Thyroid gland (tissue), 4 donors: ENCODE data around the gene POU2AF3. TPM values are rescaled to one million over a fixed set of nuclear protein-coding genes. Genes with fewer than 3 reads are reported as not detected.

Experiments used
- DNase-seq, 2 donors: peaks; one replicate each; pipeline ENCODE4 v3.0.0-alpha.2; 2019
- H3K27ac ChIP-seq, 3 donors: fragments of 200-600 bp; sonication (generic); 1 replicate in 2 of 3; 2 replicates in 1 of 3; pipeline ENCODE4 v1.5.1; 2016 to 2019; ENCODE audit warnings: mild to moderate bottlenecking in 1 of 3, moderate library complexity in 1 of 3
- H3K27me3 ChIP-seq: fragments of 200-600 bp; sonication (generic); one replicate; pipeline ENCODE4 v1.5.1; 2019
- H3K36me3 ChIP-seq, 2 donors: fragments of 200-600 bp; sonication (generic); one replicate each; pipeline ENCODE4 v1.5.1; 2016 to 2019
- H3K4me1 ChIP-seq, 2 donors: fragments of 200-600 bp; sonication (generic); one replicate each; pipeline ENCODE4 v1.5.1; 2017 to 2019
- H3K4me3 ChIP-seq, 3 donors: fragments of 200-600 bp; sonication (generic); replicated peaks in 1 of 3; 1 replicate in 2 of 3; 2 replicates in 1 of 3; pipeline ENCODE4 v1.5.1; 2016; ENCODE audit warnings: mild to moderate bottlenecking in 1 of 3
- H3K9me3 ChIP-seq: fragments of 200-600 bp; sonication (generic); one replicate; pipeline ENCODE4 v1.5.1; 2017
- POLR2A ChIP-seq, 2 donors: fragments of 450-650 bp; IDR thresholded peaks; one replicate each; pipeline ENCODE4 v1.6.1; 2017; ENCODE audit warnings: antibody characterized with exemption in 2 of 2, mild to moderate bottlenecking in 2 of 2, moderate library complexity in 1 of 2
- WGBS, 2 donors: methylation state at CpG; one replicate each; pipeline ENCODE4 v1.1.5; 2017; 5-methylcytosine and 5-hydroxymethylcytosine counted together
- intact Hi-C: fragments of 100-400 bp; cut with DNase I; formaldehyde crosslinking; loops from one replicate; pipeline ENCODE4 v1.15.1; 2023
- total RNA-seq, 4 donors: library from RNA; depleted of rRNA; stranded (reverse); fragments of >200 nt; gene quantifications; one replicate each; pipeline ENCODE4 v1.2.3, GENCODE V29; 2016
- TF ChIP-seq, protein P1 (sequence below), 6 experiments: fragments of 200-600 bp in 3 of 6; fragments of 450-650 bp in 3 of 6; sonication (generic) in 3 of 6; IDR thresholded peaks; one replicate each; pipeline ENCODE4 v1.5.1; 2016 to 2019; ENCODE audit warnings: antibody characterized with exemption in 6 of 6, mild to moderate bottlenecking in 2 of 6, inconsistent platforms in 1 of 6, moderate library complexity in 1 of 6

The POU2AF3 gene
- total RNA-seq, 4 donors from 2014 or later = 2.0 to 5.0 (median 4.6) TPM; not detected in 1

GRCh38 chr11:111308140-111308539, 9.8 kb downstream of the POU2AF3 start:
- intact Hi-C loops = no loop called here
- 48 to 61% methylated on average over 7 of the region's 7 CpGs for WGBS, 2 donors
- H3K27ac ChIP-seq = no peak overlapping the region

GRCh38 chr11:111309215-111309915, 11.0 kb downstream of the POU2AF3 start:
- Histone ChIP-seq H3K36me3 (no peaks in the 10 kb centered on the region), H3K27me3 (no peaks in the 10 kb centered on the region), H3K9me3 (no peaks in the 10 kb centered on the region), H3K27ac (no peak overlapping the region), H3K4me1 (peaks cover 0 to 13% of the 10 kb centered on the region in 2 donors), H3K4me3 (no peak overlapping the region)
- TF ChIP-seq, protein P1, sequence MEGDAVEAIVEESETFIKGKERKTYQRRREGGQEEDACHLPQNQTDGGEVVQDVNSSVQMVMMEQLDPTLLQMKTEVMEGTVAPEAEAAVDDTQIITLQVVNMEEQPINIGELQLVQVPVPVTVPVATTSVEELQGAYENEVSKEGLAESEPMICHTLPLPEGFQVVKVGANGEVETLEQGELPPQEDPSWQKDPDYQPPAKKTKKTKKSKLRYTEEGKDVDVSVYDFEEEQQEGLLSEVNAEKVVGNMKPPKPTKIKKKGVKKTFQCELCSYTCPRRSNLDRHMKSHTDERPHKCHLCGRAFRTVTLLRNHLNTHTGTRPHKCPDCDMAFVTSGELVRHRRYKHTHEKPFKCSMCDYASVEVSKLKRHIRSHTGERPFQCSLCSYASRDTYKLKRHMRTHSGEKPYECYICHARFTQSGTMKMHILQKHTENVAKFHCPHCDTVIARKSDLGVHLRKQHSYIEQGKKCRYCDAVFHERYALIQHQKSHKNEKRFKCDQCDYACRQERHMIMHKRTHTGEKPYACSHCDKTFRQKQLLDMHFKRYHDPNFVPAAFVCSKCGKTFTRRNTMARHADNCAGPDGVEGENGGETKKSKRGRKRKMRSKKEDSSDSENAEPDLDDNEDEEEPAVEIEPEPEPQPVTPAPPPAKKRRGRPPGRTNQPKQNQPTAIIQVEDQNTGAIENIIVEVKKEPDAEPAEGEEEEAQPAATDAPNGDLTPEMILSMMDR (IDR thresholded peaks at IDR 0.05) = no peak
- TF ChIP-seq POLR2A (IDR thresholded peaks at IDR 0.05) = no peak
- intact Hi-C loops = no loop called here
- DNase-seq = no peak
- 84 to 89% methylated on average over 5 of the region's 5 CpGs for WGBS, 2 donors

More at GRCh38 chr11:111308140-111308539, 9.8 kb downstream of the POU2AF3 start:
- Histone ChIP-seq H3K9me3 (no peaks in the 10 kb centered on the region), H3K27me3 (no peaks in the 10 kb centered on the region), H3K4me3 (no peak overlapping the region), H3K4me1 (peaks cover 7 to 21% of the 10 kb centered on the region in 2 donors), H3K36me3 (no peaks in the 10 kb centered on the region)
- TF ChIP-seq, protein P1 (IDR thresholded peaks at IDR 0.05) = no peak
- TF ChIP-seq POLR2A (IDR thresholded peaks at IDR 0.05) = no peak
- DNase-seq = peak; percentile 71

GRCh38 chr11:111310088-111310487, 11.7 kb downstream of the POU2AF3 start:
- intact Hi-C loops = no loop called here
- Histone ChIP-seq H3K4me3 (no peak overlapping the region), H3K27me3 (no peaks in the 10 kb centered on the region), H3K27ac (no peak overlapping the region), H3K4me1 (peaks cover 0 to 13% of the 10 kb centered on the region in 2 donors), H3K36me3 (no peaks in the 10 kb centered on the region), H3K9me3 (no peaks in the 10 kb centered on the region)
- TF ChIP-seq, protein P1 (IDR thresholded peaks at IDR 0.05) = no peak
- TF ChIP-seq POLR2A (IDR thresholded peaks at IDR 0.05) = no peak
- WGBS, 2 donors = 68 to 78% methylated on average over 3 of the region's 3 CpGs
- DNase-seq = no peak

DNA sequence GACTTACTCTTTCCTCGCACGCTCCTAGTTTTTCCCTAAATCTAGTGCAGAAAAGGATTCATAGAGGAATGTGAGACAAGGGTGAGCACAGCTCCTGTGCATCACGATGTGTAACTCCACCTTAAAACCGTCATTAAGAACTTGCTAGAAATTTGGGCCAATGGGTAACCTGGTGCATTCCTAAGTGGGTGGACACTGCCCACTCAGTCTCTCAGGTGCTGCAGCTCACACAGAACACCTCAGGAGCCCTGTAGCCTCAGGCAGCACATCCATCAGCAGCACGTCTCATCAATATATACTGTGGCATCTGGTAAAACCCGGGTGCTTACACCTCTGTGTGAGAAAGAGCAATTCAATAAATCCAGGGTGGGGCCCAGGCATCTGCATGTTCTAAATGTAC, 12.4 kb downstream of the POU2AF3 start:
- 89 to 91% methylated on average over 6 of the region's 6 CpGs for WGBS, 2 donors
- no peaks in the 10 kb centered on the region for H3K9me3 ChIP-seq
- no peaks in the 10 kb centered on the region for H3K36me3 ChIP-seq
- H3K4me1 ChIP-seq = peaks cover 0 to 13% of the 10 kb centered on the region in 2 donors
- TF ChIP-seq, protein P1 (IDR thresholded peaks at IDR 0.05) = no peak
- no peak for TF ChIP-seq POLR2A (IDR thresholded peaks at IDR 0.05)
- no peak overlapping the region for H3K4me3 ChIP-seq
- no peaks in the 10 kb centered on the region for H3K27me3 ChIP-seq
- no peak for DNase-seq
- no peak overlapping the region for H3K27ac ChIP-seq
- intact Hi-C loops = no loop called here

GRCh38 chr11:111312076-111312475, 13.7 kb downstream of the POU2AF3 start:
- DNase-seq = peak; percentile 32 to 49

More at GRCh38 chr11:111312076-111312475, 13.7 kb downstream of the POU2AF3 start:
- 16 to 24% methylated on average over 1 of the region's 1 CpG for WGBS, 2 donors
- no peak for TF ChIP-seq POLR2A (IDR thresholded peaks at IDR 0.05)
- TF ChIP-seq, protein P1 (IDR thresholded peaks at IDR 0.05) = no peak
- Histone ChIP-seq H3K9me3 (no peaks in the 10 kb centered on the region), H3K36me3 (no peaks in the 10 kb centered on the region), H3K4me3 (no peak overlapping the region), H3K27ac (no peak overlapping the region), H3K27me3 (no peaks in the 10 kb centered on the region), H3K4me1 (peaks cover 0 to 13% of the 10 kb centered on the region in 2 donors)
- intact Hi-C loops = no loop called here
